ENCODE results near the gene LRR1. TPM values are rescaled to one million over a fixed set of nuclear protein-coding genes. Genes with fewer than 3 reads are reported as not detected.
"Not testable (repeated sequence)": the region's sequence is repeated elsewhere in the genome, so short reads cannot be mapped to it uniquely, and the experiment has no call there.

Gene LRR1
- total RNA-seq, 2 experiments from 2014 or later: 37.3 to 47.9 TPM

DNA sequence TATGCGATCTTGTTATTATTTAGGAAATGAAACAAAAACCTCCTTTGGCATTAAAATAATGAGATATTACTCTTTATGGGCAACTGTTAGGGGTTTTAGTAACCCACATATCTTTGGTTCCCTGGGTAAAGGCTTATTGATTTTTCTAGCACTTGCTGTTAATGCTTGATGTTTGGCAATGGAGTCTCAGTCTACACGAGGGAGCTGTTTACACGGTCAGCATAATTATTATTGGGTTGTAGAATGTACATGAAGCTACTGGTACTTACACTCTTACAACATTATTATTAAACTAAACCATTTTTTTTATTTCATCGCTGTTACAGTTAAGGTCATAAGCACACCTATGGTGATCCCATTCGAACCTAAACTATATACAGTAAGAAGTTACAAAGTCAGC, 24.7 kb upstream of the LRR1 start:
- Mint-ChIP-seq H3K4me1 (peaks cover 29% of the 10 kb centered on the region), H3K36me3 (ENCODE audit: low read depth) (peaks cover 72% of the 10 kb centered on the region), H3K9me3 (ENCODE audit: low read depth) (peaks cover 7% of the 10 kb centered on the region), H3K27me3 (no peaks in the 10 kb centered on the region), H3K27ac (no peak overlapping the region), H3K4me3 (no peak overlapping the region)
- no peak for DNase-seq
- ChIA-PET CTCF (interaction anchor here (1.0 kb wide), 1 partner anchor 11 kb away, joined by 4 read pairs; no protein-coding TSS in a partner anchor), POLR2A (no interaction called here)
- ATAC-seq: no peak
- intact Hi-C loops (cut with DNase I, micrococcal nuclease): no loop called here

DNA sequence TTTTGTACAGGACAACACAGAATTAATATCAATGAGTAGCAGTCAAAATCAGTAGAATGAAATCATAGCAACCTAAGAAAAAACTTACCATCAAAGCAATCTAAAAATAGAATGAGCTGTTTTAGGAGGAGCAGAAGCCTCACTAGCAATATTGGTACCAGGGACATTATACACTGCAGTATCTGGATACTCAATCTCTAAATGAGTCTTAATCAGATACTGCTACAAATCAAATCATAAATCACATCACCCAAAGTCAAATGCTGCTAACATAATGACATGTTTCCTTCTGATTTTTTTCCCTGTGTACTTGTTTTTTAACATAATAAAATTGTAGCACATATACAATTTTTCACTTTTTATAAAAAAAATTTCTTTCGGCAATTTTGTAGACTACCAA, 20.6 kb upstream of the LRR1 start:
- ChIA-PET CTCF (interaction anchor here (1.1 kb wide), 1 partner anchor 116 kb away, joined by 4 read pairs; no protein-coding TSS in a partner anchor), POLR2A (no interaction called here)
- intact Hi-C loops (cut with DNase I, micrococcal nuclease): no loop called here
- H3K9me3 Mint-ChIP-seq (ENCODE audit: low read depth): no peaks in the 10 kb centered on the region
- no peak for ATAC-seq
- no peak for DNase-seq
- no peak overlapping the region for H3K27ac Mint-ChIP-seq
- H3K4me1 Mint-ChIP-seq: peaks cover 62% of the 10 kb centered on the region
- H3K4me3 Mint-ChIP-seq: no peak overlapping the region
- H3K36me3 Mint-ChIP-seq (ENCODE audit: low read depth): peaks cover 75% of the 10 kb centered on the region
- no peaks in the 10 kb centered on the region for H3K27me3 Mint-ChIP-seq

DNA sequence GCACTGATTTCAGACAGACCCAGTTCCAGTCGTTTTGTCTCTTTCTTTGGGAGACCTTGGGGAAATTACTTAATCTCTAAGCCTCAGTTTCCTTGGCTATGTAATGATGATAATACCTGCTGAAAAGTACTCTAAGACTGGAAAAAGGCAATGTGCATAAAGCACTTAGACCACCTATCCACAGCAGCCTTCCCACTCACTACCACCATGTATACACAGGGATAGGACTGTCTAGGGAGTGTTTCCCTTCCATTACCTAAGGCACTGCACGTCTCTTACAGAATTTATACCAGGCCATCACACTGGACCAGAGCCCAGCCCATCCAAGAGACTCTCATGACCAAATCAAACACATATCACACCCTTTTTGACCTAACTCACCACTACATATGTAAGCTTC, 18.9 kb upstream of the LRR1 start:
- Mint-ChIP-seq H3K4me1 (peaks cover 72% of the 10 kb centered on the region), H3K27ac (peak overlapping the region; percentile 4), H3K9me3 (ENCODE audit: low read depth) (no peaks in the 10 kb centered on the region), H3K36me3 (ENCODE audit: low read depth) (peaks cover 75% of the 10 kb centered on the region), H3K4me3 (no peak overlapping the region), H3K27me3 (no peaks in the 10 kb centered on the region)
- DNase-seq (no peak), ATAC-seq (no peak)
- ChIA-PET CTCF (interaction anchor here (0.7 kb wide), 1 partner anchor 81 kb away, joined by 3 read pairs; no protein-coding TSS in a partner anchor), POLR2A (interaction anchor here (0.7 kb wide), 1 partner anchor 19 kb away, joined by 3 read pairs; the partner anchor contains the start of gene LRR1)
- intact Hi-C loops (cut with DNase I, micrococcal nuclease): loop anchor here in 1 of 2 experiments (10.0 kb wide), 1 partner anchor 115 kb away; no protein-coding TSS in a partner anchor

DNA sequence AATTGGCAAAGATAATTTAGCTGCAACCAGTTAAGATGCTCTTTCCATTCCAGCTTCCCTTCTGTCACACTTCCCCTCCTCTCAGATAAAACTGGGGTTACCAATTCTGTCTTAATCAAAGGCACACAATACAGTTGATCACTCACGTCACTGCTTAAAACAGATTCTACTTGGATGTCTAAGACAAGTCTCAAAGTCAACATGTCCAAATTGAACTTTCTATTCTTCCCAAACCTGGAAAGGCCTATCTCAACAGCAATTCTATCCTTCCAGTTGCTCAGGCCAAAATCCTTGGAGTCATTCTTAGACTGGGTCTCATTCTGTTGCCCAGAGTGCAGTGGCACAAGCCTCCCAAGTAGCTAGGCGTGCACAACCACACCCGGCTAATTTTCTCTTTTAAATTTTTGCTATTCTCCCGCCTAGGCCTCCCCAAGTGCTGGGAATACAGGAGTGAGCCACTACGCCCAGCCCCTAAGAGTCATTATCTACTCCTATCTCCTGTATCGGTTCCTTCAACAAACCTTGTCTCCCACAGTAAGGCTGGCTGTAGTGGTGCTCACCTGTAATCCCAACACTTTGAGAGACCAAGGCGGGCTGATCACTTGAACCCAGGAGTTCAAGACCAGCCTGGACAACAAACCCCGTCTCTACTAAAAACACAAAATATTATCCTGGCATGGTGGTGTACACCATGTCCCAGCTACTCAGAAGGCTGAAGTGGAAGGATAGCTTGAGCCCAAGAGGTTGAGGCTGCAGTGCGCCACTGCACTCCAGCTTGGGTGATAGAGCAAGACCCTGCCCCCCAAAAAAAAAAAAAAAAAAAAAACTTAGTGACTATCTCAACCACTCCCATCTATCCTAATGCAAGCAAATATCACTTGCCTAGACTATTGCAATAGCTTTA, 17.3 kb upstream of the LRR1 start:
- ATAC-seq (no peak), DNase-seq (peak; percentile 10)
- intact Hi-C loops (cut with DNase I, micrococcal nuclease): loop anchor here in 1 of 2 experiments (10.0 kb wide), 1 partner anchor 117 kb away; no protein-coding TSS in a partner anchor
- H3K9me3 Mint-ChIP-seq (ENCODE audit: low read depth): no peaks in the 10 kb centered on the region
- H3K36me3 Mint-ChIP-seq (ENCODE audit: low read depth): peaks cover 83% of the 10 kb centered on the region
- POLR2A ChIA-PET: no interaction called here
- H3K4me3 Mint-ChIP-seq: no peak overlapping the region
- H3K27ac Mint-ChIP-seq: peak overlapping the region; percentile 65
- no peaks in the 10 kb centered on the region for H3K27me3 Mint-ChIP-seq
- H3K4me1 Mint-ChIP-seq: peaks cover 65% of the 10 kb centered on the region
- CTCF ChIA-PET: no interaction called here

DNA sequence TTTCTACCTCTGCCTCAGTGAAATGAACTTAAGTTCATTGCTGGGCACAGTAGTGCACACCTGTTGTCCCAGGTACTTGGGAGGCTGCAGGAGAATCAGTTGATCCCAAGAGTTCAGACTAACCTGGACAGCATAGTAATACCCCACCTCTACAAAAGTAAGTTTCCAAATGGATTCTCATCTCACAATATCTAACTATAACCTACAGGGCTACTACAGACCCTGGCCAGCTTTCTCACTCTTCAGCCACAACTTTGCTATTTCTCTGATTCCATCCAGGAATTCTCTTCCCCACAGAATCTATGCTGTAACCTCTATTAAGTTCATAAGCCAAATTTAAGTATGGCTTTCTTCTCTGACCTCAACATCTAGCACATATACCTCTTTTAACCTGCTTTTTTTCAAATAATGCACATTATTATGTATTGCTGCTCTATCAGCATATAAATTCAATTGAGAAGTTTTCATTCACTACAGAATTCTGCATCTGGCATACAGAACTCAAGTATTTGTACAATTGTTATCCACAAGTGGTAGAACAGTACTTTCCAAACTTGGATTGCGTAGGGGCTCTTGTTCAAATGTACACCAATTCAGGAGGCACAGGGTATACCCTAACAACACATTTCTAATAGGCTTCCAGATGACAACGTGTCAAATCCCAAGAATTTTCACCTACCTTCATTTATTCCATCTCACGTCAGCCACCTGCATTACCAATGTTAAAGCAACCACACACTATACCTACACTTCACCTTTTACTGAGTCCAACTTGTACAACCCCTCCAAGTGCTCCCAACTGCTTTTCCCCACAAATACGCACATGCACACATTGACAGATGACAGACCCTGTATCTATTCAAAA, 16.4 kb upstream of the LRR1 start:
- DNase-seq (no peak), ATAC-seq (no peak)
- ChIA-PET CTCF (interaction anchor here (0.6 kb wide), 1 partner anchor 18 kb away, joined by 3 read pairs; no protein-coding TSS in a partner anchor), POLR2A (interaction anchor here (1.1 kb wide), 1 partner anchor 270 kb away, joined by 8 read pairs; the partner anchor contains the start of gene NEMF)
- peak overlapping the region; percentile 45 for H3K27ac Mint-ChIP-seq
- H3K9me3 Mint-ChIP-seq (ENCODE audit: low read depth): no peaks in the 10 kb centered on the region
- intact Hi-C loops (cut with DNase I, micrococcal nuclease): loop anchor here in 1 of 2 experiments (10.0 kb wide), 1 partner anchor 118 kb away; no protein-coding TSS in a partner anchor
- peaks cover 75% of the 10 kb centered on the region for H3K36me3 Mint-ChIP-seq (ENCODE audit: low read depth)
- H3K4me3 Mint-ChIP-seq: peak overlapping the region; percentile 92
- H3K27me3 Mint-ChIP-seq: no peaks in the 10 kb centered on the region
- peaks cover 62% of the 10 kb centered on the region for H3K4me1 Mint-ChIP-seq

DNA sequence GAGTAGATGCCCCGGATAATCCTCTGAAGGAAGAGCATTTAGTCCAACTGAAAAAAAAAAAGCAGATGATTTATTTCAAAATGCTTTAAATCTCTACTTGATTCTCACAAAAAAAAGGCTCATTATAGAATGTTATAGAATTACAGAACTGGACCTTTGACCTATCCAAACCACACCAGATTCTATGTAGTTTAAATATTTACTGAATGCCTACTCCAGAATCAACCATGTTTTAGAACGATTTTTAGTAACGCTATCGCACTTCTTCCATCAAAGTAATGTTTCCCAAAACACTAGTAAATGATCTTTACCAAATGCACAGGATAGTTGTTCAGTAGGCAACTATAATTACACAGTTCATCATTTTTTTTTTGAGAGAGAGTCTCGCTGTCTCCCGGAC, 15.1 kb upstream of the LRR1 start:
- CTCF ChIA-PET: no interaction called here
- Mint-ChIP-seq H3K36me3 (ENCODE audit: low read depth) (peaks cover 67% of the 10 kb centered on the region), H3K27ac (peak overlapping the region; percentile 96), H3K4me3 (peak overlapping the region; percentile 92), H3K27me3 (no peaks in the 10 kb centered on the region), H3K9me3 (ENCODE audit: low read depth) (no peaks in the 10 kb centered on the region), H3K4me1 (peaks cover 57% of the 10 kb centered on the region)
- intact Hi-C loops (cut with DNase I, micrococcal nuclease): loop anchor here in 1 of 2 experiments (10.0 kb wide), 1 partner anchor 119 kb away; no protein-coding TSS in a partner anchor
- no peak for DNase-seq
- no peak for ATAC-seq
- POLR2A ChIA-PET: interaction anchor here (0.7 to 1.1 kb wide), 2 partner anchors 42 to 269 kb away, joined by 4 to 8 read pairs; partner anchors contain the start of gene NEMF

DNA sequence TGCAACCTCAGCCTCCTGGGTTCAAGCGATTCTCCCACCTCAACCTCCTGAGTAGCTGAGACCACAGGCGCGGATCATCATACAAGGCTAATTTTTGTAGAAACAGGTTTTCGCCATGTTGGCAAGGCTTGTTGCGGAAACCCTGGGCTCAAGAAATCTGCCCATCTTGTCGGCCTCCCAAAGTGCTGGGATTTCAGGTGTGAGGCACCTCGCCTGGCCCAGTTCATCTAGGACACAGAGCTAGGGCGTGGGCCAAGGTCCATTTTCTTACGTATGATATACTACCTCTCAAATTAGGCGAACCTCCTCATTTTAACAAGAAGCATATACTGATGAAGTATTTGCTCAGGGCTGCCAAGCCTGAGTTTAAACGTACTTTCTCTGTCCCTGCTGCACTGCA, 14.7 kb upstream of the LRR1 start:
- intact Hi-C loops (cut with DNase I, micrococcal nuclease): loop anchor here in 1 of 2 experiments (10.0 kb wide), 1 partner anchor 119 kb away; no protein-coding TSS in a partner anchor
- POLR2A ChIA-PET: no interaction called here
- DNase-seq (no peak), ATAC-seq (no peak)
- H3K4me3 Mint-ChIP-seq: peak overlapping the region; percentile 92
- peaks cover 53% of the 10 kb centered on the region for H3K4me1 Mint-ChIP-seq
- H3K36me3 Mint-ChIP-seq (ENCODE audit: low read depth): peaks cover 63% of the 10 kb centered on the region
- peak overlapping the region; percentile 96 for H3K27ac Mint-ChIP-seq
- H3K9me3 Mint-ChIP-seq (ENCODE audit: low read depth): no peaks in the 10 kb centered on the region
- H3K27me3 Mint-ChIP-seq: no peaks in the 10 kb centered on the region
- CTCF ChIA-PET: no interaction called here

DNA sequence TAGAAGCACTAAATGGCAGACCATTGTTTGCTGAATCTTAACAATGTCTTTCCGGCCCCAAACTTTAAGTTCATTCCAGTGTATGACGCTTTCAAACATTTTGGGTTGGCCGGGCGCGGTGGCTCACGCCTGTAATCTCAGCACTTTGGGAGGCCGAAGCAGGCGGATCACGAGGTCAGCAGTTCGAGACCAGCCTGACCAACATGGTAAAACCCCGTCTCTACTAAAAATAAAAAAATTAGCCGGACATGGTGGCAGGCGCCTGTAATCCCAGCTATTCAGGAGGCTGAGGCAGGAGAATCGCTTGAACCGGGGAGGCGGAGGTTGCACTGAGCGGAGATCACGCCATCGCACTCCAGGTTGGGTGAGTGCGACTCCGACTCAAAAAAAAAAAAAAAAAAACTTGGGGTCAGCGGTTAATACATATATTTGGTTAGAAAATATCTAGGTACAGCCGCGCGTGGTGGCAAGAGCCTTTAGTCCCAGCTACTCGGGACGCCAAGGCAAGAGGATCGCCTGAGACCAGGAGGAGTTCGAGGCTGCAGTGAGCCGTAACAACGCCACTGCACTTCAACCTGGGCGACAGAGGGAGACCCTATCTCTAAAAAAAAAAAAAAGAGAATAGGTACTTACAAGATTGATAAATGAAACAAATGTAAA, 13.6 kb upstream of the LRR1 start:
- not testable (repeated sequence) for ATAC-seq; H3K27me3 Mint-ChIP-seq; H3K9me3 Mint-ChIP-seq (ENCODE audit: low read depth)
- ChIA-PET CTCF (interaction anchor here (0.6 to 3.7 kb wide), 9 partner anchors 11 to 901 kb away, joined by 3 to 41 read pairs (median 4); partner anchors contain the start of genes MGAT2 and RPL36AL), POLR2A (interaction anchor here (0.5 to 2.2 kb wide), 5 partner anchors 14 to 1178 kb away, joined by 3 to 17 read pairs (median 3); partner anchors contain the start of gene LRR1)
- peak overlapping the region; percentile 96 for H3K27ac Mint-ChIP-seq
- intact Hi-C loops (cut with DNase I, micrococcal nuclease): loop anchor here in 1 of 2 experiments (10.0 kb wide), 1 partner anchor 120 kb away; no protein-coding TSS in a partner anchor
- DNase-seq: peak; percentile 56
- H3K4me1 Mint-ChIP-seq: peaks cover 43% of the 10 kb centered on the region
- peak overlapping the region; percentile 92 for H3K4me3 Mint-ChIP-seq
- peaks cover 57% of the 10 kb centered on the region for H3K36me3 Mint-ChIP-seq (ENCODE audit: low read depth)

DNA sequence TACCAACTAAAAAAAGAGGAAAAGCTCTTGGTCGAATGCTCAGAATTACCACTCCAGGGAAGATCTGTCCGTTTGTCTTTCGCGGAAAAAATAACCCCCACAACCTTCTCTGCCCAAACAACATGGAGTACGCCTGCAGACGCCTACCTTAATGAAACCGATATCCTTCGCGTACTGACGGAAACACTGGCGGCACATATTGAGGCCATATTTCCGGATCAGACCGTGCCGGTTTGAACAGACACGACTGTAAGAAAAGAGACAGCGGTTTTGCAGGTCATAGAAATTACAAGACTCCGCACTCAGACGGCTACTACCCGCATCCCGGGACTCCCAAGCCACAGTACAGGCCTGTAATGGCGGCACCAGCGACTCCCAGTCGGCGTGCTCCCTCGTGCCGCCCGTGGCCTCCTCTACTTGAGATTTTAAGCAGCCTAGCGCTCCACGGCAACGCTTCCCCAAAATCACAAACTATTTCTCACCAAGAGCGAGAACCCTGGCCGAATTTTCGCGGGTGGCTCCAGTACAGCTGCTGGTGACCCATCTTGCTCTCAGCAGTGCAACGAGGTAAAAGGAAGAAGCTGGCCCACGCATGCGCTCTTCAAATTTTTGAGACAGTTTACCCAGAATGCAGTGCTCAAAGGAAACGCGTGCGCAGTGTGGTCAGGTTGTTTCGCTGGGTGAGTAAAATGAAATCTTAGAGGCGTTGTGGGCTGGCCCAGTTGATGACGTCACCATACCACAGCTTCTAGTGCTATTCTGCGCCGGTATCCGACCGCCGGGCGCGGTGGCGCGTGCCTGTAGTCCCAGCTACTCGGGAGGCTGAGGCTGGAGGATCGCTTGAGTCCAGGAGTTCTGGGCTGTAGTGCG, 12.7 kb upstream of the LRR1 start, which contains the start of gene RPS29:
RPS29 (minus strand) TSS at position 578 of the 870 bp plus-strand sequence; CDS start at position 544, 34 bp downstream.
- Mint-ChIP-seq H3K4me1 (peaks cover 40% of the 10 kb centered on the region), H3K9me3 (ENCODE audit: low read depth) (no peaks in the 10 kb centered on the region), H3K4me3 (peak within 1 kb of the TSS; percentile 92), H3K27me3 (no peaks in the 10 kb centered on the region), H3K27ac (peak within 1 kb of the TSS; percentile 96), H3K36me3 (ENCODE audit: low read depth) (peaks cover 53% of the 10 kb centered on the region)
- CTCF ChIA-PET: interaction anchor here (0.6 to 3.7 kb wide), 18 partner anchors 10 to 900 kb away, joined by 3 to 41 read pairs (median 4); partner anchors contain the start of genes LRR1, MGAT2 and RPL36AL
- DNase-seq (peak; percentile 99), ATAC-seq (peak; percentile 84)
- POLR2A ChIA-PET: interaction anchor here (0.6 to 2.2 kb wide), 8 partner anchors 9 to 49 kb away, joined by 3 to 18 read pairs (median 4); partner anchors contain the start of genes DNAAF2, LRR1 and RPL36AL
- intact Hi-C loops (cut with DNase I, micrococcal nuclease): loop anchor here (1.0 to 10.0 kb wide), 8 partner anchors 12 to 645 kb away; partner anchors contain the start of genes LRR1 (in 2 of the 2), MGAT2 (in 2 of the 2), RPL36AL (in 2 of the 2) and KLHDC2 (in 1 of the 2)
